Measurements from ENCODE around the gene COA3.
A peak's percentile ranks its signal among the peaks of the same experiment; 100 is the strongest.

COA3 gene, protein sequence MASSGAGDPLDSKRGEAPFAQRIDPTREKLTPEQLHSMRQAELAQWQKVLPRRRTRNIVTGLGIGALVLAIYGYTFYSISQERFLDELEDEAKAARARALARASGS

DNA sequence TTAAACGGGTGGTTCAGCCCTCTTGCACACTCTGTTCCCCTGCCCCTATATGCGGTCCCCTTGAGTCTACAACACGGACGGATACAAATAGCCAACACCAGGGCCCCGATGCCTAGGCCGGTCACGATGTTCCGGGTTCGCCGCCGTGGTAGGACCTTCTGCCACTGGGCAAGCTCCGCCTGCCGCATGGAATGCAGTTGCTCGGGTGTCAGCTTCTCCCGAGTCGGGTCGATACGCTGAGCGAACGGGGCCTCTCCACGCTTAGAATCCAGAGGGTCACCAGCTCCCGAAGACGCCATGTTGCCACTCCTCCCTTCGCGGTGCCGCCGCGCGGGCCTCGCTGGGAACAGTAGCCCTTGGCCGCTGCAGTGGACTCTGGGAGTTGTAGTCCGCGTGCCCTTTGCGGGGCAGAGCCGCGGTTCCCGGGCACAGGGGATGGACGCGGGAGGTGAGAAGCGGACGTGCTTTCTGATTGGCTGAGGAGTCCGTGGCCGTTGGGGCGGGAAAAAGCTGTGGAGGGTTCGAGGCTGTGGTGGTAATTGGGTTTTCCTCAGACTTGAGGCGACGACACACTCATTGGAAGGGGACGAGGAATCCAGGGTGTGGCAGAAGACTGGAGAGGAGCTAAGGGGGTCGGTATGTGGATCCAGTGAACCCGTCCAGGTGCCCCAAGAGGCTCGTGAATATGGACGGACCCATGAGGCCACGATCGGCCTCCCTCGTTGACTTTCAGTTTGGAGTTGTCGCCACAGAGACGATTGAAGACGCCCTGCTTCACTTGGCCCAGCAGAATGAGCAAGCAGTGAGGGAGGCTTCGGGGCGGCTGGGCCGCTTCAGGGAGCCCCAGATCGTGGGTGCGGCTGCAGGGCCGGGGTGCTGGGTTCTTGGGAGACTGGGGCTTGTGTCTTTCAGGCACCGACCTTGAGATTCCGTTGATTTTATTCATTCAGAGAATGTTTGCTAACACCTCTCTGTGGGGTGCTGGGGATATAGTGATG, at the start of gene COA3, which contains the start of gene CNTD1:
Gene COA3, minus strand, starts transcription at position 322 of the 998 bp plus-strand sequence. Its CDS starts 23 bp downstream, at position 299.
Gene CNTD1, plus strand, starts transcription at position 479 of the 998 bp plus-strand sequence. Its CDS starts 207 bp downstream, at position 686.
- peak; percentile 23 to 84 (median 69) for DNase-seq

DNA sequence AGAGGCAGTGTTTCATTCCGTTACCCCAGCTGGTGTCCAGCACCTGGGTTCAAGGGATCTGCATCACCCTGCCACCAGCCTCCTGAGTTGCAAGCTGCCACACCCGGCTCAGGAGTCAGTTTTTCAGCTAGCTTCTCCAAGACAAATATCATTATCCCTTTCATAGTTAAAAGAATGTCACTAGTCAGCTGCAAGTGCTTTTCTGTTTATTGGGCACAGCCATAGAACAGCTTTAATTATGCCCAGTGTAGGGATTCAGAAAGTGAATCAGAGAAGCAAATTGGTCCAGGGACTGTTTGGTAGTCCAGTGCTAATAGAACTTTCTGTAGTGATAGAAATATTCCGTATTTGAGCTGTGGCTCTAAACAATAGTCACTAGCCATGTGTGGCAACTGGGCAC, 49.6 kb upstream of the COA3 start:
- DNase-seq: no peak

DNA sequence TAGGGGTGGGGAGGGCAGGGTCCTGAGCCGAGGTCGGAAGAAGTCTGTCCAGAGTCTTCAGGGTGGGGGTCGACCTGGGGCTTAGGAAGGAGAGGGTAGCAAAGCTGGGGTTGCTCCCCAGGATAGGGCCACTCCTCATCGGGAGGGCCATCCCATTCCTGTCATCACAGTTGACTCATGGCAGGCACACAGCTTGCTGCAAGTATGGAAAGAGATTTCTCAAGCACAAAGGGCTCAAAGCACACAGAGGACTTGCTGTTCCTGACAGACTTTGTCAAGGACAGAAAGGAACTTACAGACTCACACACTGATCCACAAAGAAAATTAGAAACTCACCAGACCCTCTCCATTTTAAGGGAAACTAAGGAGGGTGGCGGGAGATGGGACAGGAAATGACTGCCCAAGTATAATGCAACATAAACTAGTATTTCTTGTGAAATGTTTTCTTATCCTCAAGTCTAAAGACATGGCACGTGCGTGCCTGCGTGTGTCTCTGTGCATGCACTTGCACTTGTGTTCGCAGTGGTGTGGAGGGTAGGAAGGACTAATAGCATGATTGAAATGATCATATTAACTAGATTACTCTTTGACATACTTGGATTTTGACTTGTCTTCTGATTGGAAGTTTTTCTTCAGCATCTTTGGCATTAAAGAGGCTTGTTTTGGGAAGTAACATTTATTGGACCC, 48.2 kb upstream of the COA3 start:
- no peak for DNase-seq

DNA sequence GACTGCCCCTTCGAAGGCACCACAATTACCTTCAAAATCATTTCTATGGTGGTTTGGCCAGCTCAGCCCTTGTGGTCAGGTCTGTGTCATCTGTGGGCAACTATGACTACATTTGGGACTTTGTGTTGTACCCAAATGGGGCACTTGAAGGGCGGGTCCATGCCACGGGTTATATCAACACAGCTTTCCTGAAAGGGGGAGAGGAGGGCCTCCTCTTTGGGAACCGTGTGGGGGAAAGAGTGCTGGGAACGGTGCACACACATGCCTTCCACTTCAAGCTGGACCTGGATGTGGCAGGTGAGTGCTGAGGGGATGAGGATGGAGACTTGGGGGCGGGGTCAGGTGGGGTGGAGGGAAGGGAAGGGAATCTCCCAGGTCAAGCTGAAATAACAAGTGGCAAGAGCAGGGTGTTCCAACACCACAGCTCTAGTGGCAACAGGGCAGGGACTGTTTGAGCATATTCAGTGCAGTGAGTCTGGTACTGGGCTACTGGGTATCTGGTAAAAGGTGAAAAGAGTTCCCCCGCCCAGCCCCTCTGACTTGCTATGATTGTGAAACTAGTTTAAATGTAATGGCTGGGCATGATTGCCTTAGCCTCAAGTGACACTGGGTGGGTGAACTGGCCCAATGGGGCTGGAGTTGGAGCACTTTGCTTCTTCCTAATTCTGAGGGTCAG, 47.6 kb upstream of the COA3 start:
- DNase-seq: no peak

DNA sequence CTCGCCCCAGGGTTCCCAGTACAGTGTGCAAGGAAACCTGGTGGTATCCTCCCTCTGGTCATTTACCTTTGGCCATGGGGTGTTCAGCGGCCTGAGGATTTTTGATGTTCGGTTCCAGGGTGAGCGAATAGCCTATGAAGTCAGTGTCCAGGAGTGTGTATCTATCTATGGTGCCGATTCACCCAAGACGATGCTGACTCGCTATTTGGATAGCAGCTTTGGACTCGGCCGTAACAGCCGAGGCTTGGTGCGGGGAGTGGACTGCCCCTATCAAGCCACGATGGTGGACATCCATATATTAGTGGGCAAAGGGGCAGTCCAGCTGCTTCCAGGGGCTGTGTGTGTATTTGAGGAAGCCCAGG, 47.0 kb upstream of the COA3 start:
- no peak for DNase-seq

DNA sequence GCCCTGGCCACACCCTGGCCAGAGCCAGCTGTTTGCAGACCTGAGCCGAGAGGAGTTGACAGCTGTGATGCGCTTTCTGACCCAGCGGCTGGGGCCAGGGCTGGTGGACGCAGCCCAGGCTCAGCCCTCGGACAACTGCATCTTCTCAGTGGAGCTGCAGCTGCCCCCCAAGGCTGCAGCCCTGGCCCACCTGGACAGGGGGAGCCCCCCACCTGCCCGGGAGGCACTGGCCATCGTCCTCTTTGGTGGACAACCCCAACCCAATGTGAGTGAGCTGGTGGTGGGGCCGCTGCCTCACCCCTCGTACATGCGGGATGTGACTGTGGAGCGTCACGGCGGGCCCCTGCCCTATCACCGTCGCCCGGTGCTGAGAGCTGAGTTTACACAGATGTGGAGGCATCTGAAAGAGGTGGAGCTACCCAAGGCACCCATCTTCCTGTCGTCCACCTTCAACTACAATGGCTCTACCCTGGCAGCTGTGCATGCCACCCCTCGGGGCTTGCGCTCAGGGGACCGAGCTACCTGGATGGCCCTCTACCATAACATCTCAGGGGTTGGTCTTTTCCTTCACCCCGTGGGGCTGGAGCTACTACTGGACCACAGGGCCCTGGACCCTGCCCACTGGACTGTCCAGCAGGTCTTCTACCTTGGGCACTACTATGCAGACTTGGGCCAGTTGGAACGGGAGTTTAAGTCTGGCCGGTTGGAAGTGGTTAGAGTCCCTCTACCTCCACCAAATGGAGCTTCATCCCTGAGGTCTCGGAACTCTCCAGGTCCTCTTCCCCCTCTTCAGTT, 46.5 kb upstream of the COA3 start:
- DNase-seq: no peak

DNA sequence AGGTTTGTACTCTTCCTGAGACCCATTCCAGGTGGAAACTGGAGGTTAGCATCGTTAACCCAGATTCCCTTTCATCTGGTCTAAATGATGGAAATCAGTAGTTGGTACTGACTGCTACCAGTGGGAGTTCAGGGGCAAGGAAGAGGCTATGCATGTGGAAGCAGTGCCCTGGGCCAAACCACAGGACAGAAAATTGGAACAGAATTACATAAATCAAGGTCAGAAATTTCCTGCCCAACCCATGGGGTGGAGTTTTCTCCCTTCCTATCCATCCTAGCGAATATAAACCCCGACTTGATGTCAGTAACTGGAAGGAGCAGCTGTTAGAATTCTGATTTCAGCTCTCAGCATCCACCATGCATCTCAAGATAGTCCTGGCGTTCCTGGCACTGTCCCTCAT, 45.8 kb upstream of the COA3 start, which contains the start of gene AOC2:
Gene AOC2, plus strand, starts transcription at position 310 of the 400 bp plus-strand sequence. Its CDS starts 47 bp downstream, at position 357.
- no peak for DNase-seq

DNA sequence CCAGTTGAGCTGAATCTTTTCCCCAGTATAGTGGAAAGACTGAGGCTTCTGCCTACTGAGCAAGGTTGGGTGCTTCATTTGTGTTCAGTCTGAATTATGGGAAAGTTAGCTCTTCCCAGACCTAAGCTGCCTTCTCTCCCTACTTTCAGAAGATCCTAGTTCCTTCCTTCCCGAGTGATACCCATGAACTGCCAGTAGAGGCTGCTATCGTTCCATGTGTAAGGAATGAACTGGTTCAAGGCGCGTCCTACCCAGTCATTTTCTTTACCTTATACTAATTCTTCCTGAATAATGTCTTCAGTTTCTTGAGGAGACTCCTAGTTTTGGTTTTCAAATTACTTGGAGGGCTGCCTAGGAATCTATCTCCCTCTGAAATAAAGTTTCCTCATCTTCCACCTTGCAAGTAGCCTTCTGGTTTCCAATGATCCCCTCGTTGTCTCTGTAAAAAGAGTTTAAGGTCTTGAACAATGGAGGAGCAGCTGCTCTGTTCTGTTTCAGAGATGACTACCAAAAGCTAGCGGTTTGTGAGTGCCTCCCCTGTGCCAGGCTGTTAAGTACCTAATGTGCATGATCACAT, 44.9 kb upstream of the COA3 start:
- DNase-seq: peak in 18 of 51 donors; percentile 2 to 32 (median 12)

DNA sequence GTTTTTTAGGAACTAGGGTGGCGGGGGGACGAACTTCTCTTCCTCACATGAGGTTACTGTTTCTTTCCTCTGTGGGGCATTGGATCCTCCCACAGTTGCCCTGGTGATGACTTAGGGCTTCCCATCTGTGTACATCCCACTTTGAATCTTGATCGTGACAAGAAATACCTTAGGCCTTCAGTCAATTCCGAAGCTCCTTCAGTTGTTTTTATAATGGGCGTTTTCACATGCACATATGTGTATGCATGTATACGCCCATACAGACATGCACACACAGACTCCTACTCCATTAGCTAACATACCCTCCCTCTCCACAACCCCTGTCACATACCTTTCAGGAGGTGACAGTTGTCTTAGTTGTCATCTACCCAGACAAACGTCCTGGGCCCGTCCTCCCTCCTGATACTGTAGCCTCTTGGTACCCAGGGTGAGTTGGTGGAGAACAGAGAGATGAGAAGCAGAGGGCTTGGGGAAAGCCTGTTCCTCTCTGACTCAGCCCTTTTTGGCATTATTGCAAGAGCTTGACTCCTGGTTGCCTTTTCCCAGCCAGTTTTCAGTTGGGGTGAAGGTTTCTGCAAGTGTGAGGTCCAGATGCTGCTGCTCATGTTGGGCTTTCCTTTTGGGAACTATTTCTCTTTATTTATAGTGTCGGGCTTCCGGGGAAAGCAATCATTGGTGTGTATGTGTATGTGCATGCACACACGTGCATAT, 43.6 kb upstream of the COA3 start:
- DNase-seq: no peak

DNA sequence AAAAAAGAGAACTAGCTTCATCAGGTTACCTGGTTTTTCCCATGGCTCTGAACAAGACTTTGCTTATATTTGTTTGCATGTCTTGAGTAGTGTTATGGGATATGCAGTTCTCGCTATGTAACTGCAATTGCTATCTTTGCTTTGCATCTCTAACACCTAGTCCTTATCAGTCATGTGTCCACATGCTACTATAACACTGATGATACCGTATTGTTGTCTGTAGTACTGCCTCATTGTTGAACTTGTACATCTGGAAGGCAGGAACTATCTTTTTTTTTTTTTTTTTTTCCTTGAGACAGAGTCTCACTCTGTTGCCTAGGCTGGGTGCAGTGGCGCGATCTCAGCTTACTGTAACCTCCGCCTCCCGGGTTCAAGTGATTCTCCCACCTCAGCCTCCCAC, 37.2 kb upstream of the COA3 start:
- DNase-seq: no peak

DNA sequence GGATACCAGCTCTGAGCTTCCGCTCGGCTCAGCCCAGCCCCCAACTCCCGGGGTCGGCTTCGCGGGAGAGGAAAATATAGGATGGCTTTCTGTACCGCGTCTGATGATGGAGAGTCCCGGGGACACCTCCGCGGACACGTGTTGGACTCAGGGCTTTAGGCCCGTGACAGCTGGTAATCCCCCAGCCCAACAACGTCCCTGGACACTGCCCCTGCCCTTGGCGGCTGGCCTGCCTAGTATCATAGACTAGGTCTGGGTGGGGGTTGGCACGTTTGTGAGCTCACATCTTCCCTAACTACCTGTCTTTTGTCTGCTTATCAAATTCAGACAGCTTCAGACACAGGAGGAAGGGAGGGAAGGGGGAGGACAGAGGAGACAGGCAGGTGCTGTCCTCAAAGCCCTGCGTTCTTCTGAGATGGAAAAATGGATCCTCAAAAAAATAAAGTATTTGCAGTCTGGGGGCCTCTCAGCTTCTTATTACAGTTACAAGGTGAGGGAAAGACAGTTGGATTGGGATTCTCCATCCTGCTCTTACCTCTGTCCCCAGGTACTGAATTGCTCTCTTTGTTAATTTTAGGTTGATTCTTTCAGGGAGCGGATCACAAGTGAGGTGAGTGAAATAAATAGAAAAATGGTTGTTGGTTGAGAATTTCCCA, 35.4 kb upstream of the COA3 start:
- no peak for DNase-seq

DNA sequence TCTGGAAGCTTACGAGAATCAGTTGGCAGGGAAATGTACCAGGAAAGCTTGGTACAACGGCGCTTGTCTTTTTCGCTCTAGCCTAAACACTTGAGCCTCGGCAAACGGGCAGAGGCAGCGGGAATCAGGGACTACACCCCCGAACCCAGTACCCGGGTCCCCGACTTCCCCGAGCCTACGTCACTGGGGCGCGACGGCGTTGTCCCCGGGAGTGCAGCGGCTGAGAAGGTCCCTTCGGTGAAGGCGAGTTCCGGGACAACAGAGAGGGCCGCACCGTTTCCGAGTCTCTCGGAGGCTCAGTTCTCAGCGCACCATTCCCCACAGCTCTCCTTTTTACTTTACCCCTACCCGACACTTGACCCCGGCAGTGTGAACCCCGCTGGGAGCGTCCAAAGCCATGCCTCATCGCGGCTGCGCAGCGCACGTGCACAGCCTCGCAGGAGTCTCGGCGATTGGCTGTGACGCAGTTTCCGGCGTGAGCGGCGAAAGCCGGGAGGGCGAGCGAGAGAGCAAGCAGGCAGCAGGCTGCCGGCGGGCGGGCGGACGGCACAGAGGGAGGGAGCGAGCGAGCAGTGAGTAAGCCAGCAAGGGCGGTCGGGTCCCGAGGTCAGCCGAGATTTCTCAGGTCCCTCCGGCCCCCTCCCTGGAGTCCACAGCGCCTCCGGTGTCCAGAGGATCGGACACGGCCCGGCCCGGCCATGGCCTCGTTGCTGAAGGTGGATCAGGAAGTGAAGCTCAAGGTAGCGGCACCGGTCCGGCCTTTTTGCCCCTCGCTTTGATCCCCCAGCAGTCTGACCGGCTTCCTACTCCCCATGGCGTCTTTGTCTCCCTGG, 34.6 kb upstream of the COA3 start, which contains the start of gene PSME3:
Gene PSME3, plus strand, starts transcription at position 464 of the 833 bp plus-strand sequence. Its CDS starts 235 bp downstream, at position 699.
- DNase-seq: peak; percentile 60 to 98 (median 89)

DNA sequence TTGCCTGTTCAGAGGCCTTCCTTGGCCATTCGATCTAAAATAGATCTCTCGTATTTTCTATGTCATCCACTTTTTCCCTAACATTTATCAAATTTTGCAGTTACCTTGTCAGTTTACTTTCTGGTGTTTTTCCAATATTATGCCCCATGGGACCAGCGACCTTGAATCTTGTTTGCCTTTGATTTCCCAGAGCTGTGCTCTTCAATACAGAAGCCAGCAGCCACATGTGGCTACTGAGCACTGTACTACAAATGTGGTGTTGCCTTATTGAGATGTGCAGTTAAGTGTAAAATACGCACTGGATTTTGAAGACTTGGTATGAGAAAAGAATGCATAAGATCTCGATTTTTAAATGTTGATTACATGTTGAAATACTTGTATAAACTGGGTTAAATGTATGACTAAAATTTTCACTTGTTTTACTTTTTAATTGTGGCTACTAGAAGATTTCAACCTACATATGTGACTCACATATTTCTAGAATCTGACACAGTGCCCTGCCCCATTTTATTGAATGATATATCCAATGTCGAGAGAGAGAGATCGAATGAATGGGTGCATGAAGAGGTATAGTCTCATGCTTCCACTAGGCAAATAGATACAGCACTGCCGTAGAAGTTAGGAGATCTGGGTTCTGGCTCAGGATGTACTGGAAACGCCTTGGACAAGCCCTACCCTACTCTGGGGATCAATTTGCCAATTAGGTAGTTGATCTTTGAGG, 33.9 kb upstream of the COA3 start:
- DNase-seq: no peak

DNA sequence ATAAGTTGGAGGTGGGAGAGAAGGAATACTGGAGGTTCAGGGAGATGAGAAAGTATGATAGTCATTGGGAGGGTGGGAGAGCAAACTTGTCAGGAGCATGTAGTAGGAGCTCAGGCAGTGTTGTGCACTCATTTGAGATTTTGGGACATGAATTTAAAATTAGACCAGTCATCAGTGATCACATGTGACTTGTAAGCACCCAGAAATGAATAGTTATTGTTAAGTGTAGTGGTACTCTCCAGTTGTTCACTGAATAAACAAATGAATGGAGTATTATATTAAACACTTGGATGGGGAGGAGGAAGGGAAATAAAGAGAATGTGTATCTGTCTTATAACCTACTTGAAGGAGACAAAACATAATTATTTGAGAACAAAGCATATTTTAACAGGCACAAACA, 32.5 kb upstream of the COA3 start:
- no peak for DNase-seq

DNA sequence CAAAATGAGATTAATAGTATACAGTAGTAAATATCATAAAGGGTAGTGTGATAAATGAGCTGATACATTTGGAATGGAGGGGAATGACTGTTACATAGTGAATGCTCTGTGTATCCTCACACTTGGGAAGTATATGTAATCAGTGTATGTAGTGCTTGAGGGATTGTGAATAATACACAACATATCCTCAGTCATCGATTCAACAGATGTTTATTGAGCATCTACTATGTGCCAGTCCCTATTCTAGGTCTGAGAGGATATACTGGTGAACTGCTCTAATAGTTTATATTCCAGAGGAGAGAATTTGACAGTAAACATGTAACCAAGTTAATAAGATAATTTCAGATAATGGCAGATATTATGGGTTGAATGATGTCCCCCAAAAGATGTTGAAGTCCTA, 29.0 kb upstream of the COA3 start:
- no peak for DNase-seq

DNA sequence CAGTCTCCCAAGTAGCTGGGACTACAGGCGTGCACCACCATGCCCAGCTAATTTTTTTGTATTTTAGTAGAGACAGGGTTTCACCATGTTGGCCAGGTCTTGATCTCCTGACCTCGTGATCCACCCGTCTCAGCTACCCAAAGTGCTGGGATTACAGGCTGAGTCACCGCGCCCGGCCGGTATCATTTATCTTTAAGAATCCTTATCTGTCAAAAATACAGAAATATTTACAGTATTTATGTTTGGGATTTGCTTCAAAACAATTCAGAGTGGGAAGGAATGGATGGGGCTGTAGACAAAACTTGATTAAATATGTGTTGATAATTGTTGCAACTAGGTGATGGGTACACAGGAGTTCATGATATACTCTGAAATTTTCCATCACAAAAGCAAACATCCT, 22.7 kb upstream of the COA3 start:
- DNase-seq: no peak

DNA sequence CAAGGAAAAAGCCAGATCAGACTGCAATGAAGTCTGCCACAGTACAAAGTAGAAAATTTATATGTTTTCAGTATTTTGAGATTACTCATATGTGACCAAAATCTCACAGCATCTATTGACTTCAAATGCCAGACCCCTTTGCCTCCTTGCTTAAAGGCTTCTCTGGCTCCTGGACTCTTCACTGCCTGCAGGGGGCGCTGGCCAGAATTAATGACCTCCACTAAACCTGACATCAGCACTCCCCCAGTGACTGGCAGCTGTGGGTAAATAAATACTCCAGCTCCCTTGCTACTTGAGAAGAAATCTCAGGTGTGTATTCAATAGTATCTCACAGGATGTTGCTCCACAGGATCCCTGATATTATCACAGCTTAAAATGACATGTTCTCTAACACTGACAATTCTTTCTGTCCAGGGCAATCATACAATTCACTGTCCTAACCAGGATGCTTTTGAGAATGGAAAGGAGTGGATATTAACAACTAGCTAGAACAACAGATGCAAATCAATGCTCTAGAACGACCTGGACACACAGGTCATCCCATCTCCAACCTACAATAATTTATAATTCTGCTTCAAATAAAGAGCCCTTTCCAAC, 21.5 kb upstream of the COA3 start:
- DNase-seq: peak in 7 of 51 donors; percentile 4 to 29 (median 10)

Data from hypothalamus (tissue), 51 donors.